K562 (cell line): ENCODE data around the gene TFPI. TPM values are rescaled to one million over a fixed set of nuclear protein-coding genes. Genes with fewer than 3 reads are reported as not detected.
A peak's percentile ranks its signal among the peaks of the same experiment; 100 is the strongest.

ENCODE experiments used
- E4F1 ChIP-seq: fragments of 250-450 bp; sonication (Bioruptor Pico); IDR thresholded peaks from 2 replicates; pipeline ENCODE4 v1.5.0; 2021; ENCODE audit warnings: mild to moderate bottlenecking, borderline replicate concordance
- GATAD2A ChIP-seq: fragments of 450-650 bp; IDR thresholded peaks from 2 replicates; pipeline ENCODE4 v1.6.1; 2017
- HEY1 ChIP-seq: fragments of 250-450 bp; sonication (Bioruptor Pico); IDR thresholded peaks from 2 replicates; pipeline ENCODE4 v1.5.0; 2020; ENCODE audit warnings: mild to moderate bottlenecking, moderate library complexity, borderline replicate concordance
- HMG20B ChIP-seq: fragments of 250-450 bp; sonication (Bioruptor Pico); IDR thresholded peaks from 2 replicates; pipeline ENCODE4 v1.5.0; 2021; ENCODE audit warnings: mild to moderate bottlenecking
- HNRNPK ChIP-seq: fragments of 200-400 bp; formaldehyde crosslinking; IDR thresholded peaks from one replicate; pipeline ENCODE4 v1.6.1; 2018; ENCODE audit warnings: mild to moderate bottlenecking, low read depth, low read length; ENCODE audit not compliant: poor library complexity, severe bottlenecking
- MAZ ChIP-seq, 2 experiments: fragments of 450-650 bp in 1 of 2; sonication (generic) in 1 of 2; formaldehyde crosslinking; IDR thresholded peaks in 1 of 2; conservative IDR thresholded peaks in 1 of 2; 2 replicates each; pipeline versions ENCODE4 v1.4.0 to v1.5.0; 2020; ENCODE audit warnings: mild to moderate bottlenecking in 1 of 2, missing genetic modification reagents in 1 of 2
- MTA2 ChIP-seq: fragments of 450-650 bp; IDR thresholded peaks from 2 replicates; pipeline ENCODE4 v1.6.1; 2016; ENCODE audit warnings: low read depth
- NR4A1 ChIP-seq, 2 experiments: fragments of 250-450 bp in 1 of 2; fragments of 450-650 bp in 1 of 2; sonication (Bioruptor Pico) in 1 of 2; IDR thresholded peaks; 2 replicates each; pipeline versions ENCODE4 v1.4.0 to v1.6.1; 2016 to 2020; ENCODE audit warnings: mild to moderate bottlenecking in 2 of 2, missing compliant biosample characterization in 1 of 2, missing genetic modification characterization in 1 of 2, moderate library complexity in 1 of 2
- POLR2AphosphoS5 ChIP-seq: IDR thresholded peaks from 2 replicates; pipeline ENCODE4 v1.6.1; 2011; ENCODE audit warnings: mild to moderate bottlenecking, low read depth, low read length, moderate library complexity; ENCODE audit not compliant: control insufficient read depth, insufficient read depth
- RBM17 ChIP-seq: fragments of 200-400 bp; formaldehyde crosslinking; IDR thresholded peaks from 2 replicates; pipeline ENCODE4 v1.6.1; 2017; ENCODE audit warnings: low read depth, mild to moderate bottlenecking, low read length, borderline replicate concordance
- SNAPC5 ChIP-seq: fragments of 250-450 bp; sonication (Bioruptor Pico); IDR thresholded peaks from 2 replicates; pipeline ENCODE4 v1.8.0; 2021; ENCODE audit warnings: moderate library complexity, mild to moderate bottlenecking, inconsistent platforms
- SPI1 ChIP-seq: IDR thresholded peaks from 2 replicates; pipeline ENCODE4 v1.6.1; 2011; ENCODE audit warnings: low read depth, low read length, control low read depth, borderline replicate concordance
- ZC3H4 ChIP-seq: sonication (generic); formaldehyde crosslinking; IDR thresholded peaks from 2 replicates; pipeline ENCODE4 v1.9.0; 2021; ENCODE audit warnings: missing genetic modification reagents, borderline replicate concordance
- ZNF561 ChIP-seq: fragments of 450-650 bp; formaldehyde crosslinking; conservative IDR thresholded peaks from 2 replicates; pipeline ENCODE4 v1.4.0; 2020; ENCODE audit warnings: mild to moderate bottlenecking, moderate library complexity
- ZNF696 ChIP-seq: fragments of 250-450 bp; sonication (Bioruptor Pico); conservative IDR thresholded peaks from 2 replicates; pipeline ENCODE4 v1.4.0; 2020; ENCODE audit warnings: mild to moderate bottlenecking, moderate library complexity
- ZNF707 ChIP-seq: fragments of 250-450 bp; sonication (Bioruptor Pico); conservative IDR thresholded peaks from 2 replicates; pipeline ENCODE4 v1.8.0; 2022; ENCODE audit warnings: inconsistent platforms, mild to moderate bottlenecking, moderate library complexity
- polyA plus RNA-seq, 8 experiments: library from polyadenylated mRNA; depleted of rRNA in 4 of 8; stranded (reverse) in 5 of 8; unstranded in 3 of 8; fragments of >200 nt; fragmentation: Nextera tagmentation in 2 of 8; fragmentation: Illumina TruSeq in 1 of 8; extraction: Ambion mirVana in 2 of 8; extraction: Trizol in 1 of 8; gene quantifications; 2 replicates each; pipeline versions ENCODE4 v1.2.1 to v1.2.3, GENCODE V29; 2011 to 2014; ENCODE audit warnings: inconsistent platforms in 1 of 8, missing spikeins in 1 of 8
- total RNA-seq, 7 experiments: library from RNA; depleted of rRNA in 6 of 7; stranded (reverse); fragments of >200 nt in 6 of 7; fragmentation: Illumina TruSeq in 2 of 7; extraction: Trizol in 2 of 7; gene quantifications; 2 replicates each; pipeline versions ENCODE4 v1.2.1 to v1.2.3, GENCODE V29; 2011 to 2021; ENCODE audit warnings: low replicate concordance in 1 of 7
- TF ChIP-seq, protein P1 (sequence below): fragments of 250-450 bp; sonication (Bioruptor Pico); IDR thresholded peaks from 2 replicates; pipeline ENCODE4 v1.8.0; 2022; ENCODE audit warnings: inconsistent platforms, mild to moderate bottlenecking, moderate library complexity, borderline replicate concordance
- TF ChIP-seq, protein P2 (sequence below), 2 experiments: fragments of 450-650 bp; IDR thresholded peaks; 2 replicates each; pipeline ENCODE4 v1.6.1; 2018; ENCODE audit warnings: mild to moderate bottlenecking in 2 of 2, low read depth in 1 of 2; ENCODE audit not compliant: partially characterized antibody in 2 of 2

TFPI gene
- total and polyA plus RNA-seq, 9 of the 15 experiments (the other 6 are each of a cell fraction or from before 2014, with no cell fraction given), result 53.5 to 219 (median 100) TPM

- TF ChIP-seq GATAD2A (no peak), RBM17 (no peak), ZC3H4 (CRISPR knock-in tag) (no peak), NR4A1 (CRISPR knock-in tag; IDR thresholded peaks at IDR 0.05) (no peak), NR4A1 (tag; IDR thresholded peaks at IDR 0.05) (no peak), HEY1 (CRISPR knock-in tag) (no peak), HNRNPK (no peak), HMG20B (CRISPR knock-in tag) (no peak), SNAPC5 (CRISPR knock-in tag) (no peak), MTA2 (no peak), E4F1 (CRISPR knock-in tag) (no peak), POLR2AphosphoS5 (peak; percentile 55; the same call in 1 of the 2 replicates), SPI1 (no peak), ZNF707 (CRISPR knock-in tag) (no peak), ZNF561 (CRISPR knock-in tag) (no peak), ZNF696 (CRISPR knock-in tag) (no peak), MAZ (CRISPR knock-in tag; conservative IDR thresholded peaks at IDR 0.05 in 1 of 2, IDR thresholded peaks at IDR 0.05 in 1 of 2) (no peak)
- TF ChIP-seq, protein P1, sequence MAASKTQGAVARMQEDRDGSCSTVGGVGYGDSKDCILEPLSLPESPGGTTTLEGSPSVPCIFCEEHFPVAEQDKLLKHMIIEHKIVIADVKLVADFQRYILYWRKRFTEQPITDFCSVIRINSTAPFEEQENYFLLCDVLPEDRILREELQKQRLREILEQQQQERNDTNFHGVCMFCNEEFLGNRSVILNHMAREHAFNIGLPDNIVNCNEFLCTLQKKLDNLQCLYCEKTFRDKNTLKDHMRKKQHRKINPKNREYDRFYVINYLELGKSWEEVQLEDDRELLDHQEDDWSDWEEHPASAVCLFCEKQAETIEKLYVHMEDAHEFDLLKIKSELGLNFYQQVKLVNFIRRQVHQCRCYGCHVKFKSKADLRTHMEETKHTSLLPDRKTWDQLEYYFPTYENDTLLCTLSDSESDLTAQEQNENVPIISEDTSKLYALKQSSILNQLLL (CRISPR knock-in tag), result no peak
- TF ChIP-seq, protein P2, sequence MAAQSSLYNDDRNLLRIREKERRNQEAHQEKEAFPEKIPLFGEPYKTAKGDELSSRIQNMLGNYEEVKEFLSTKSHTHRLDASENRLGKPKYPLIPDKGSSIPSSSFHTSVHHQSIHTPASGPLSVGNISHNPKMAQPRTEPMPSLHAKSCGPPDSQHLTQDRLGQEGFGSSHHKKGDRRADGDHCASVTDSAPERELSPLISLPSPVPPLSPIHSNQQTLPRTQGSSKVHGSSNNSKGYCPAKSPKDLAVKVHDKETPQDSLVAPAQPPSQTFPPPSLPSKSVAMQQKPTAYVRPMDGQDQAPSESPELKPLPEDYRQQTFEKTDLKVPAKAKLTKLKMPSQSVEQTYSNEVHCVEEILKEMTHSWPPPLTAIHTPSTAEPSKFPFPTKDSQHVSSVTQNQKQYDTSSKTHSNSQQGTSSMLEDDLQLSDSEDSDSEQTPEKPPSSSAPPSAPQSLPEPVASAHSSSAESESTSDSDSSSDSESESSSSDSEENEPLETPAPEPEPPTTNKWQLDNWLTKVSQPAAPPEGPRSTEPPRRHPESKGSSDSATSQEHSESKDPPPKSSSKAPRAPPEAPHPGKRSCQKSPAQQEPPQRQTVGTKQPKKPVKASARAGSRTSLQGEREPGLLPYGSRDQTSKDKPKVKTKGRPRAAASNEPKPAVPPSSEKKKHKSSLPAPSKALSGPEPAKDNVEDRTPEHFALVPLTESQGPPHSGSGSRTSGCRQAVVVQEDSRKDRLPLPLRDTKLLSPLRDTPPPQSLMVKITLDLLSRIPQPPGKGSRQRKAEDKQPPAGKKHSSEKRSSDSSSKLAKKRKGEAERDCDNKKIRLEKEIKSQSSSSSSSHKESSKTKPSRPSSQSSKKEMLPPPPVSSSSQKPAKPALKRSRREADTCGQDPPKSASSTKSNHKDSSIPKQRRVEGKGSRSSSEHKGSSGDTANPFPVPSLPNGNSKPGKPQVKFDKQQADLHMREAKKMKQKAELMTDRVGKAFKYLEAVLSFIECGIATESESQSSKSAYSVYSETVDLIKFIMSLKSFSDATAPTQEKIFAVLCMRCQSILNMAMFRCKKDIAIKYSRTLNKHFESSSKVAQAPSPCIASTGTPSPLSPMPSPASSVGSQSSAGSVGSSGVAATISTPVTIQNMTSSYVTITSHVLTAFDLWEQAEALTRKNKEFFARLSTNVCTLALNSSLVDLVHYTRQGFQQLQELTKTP (IDR thresholded peaks at IDR 0.05; ENCODE audit: low read depth in 1 of 2, partially characterized antibody in 2 of 2), result peak in 1 of 2 experiments; percentile 66
Measured at GRCh38 chr2:187552828-187553681, 1.2 kb downstream of the TFPI start (continued).
